IMR-90 (cell line): ENCODE data around the gene TMEM114. TPM values are rescaled to one million over a fixed set of nuclear protein-coding genes. Genes with fewer than 3 reads are reported as not detected.

ENCODE experiments used
- ATAC-seq: fragments of 200-7000 bp; cut with Tn5 transposase; 2 replicates; pipeline ENCODE4 v1.9.1; 2020; ENCODE audit warnings: low read depth, mild to moderate bottlenecking, moderate library complexity
- BruUV-seq: library from RNA; stranded (reverse); fragments of 400-500 nt; replicated peaks from 2 replicates; lab custom pipeline; 2021; lab: Mats Ljungman, UMichigan
- CTCF ChIA-PET: fragments of 300-600 bp; formaldehyde crosslinking; extraction: SDS; loops from one replicate; lab custom pipeline; 2021; ENCODE audit warnings: antibody characterized with exemption; lab: Yijun Ruan, JAX
- POLR2A ChIA-PET: fragments of 300-600 bp; sonication (Branson Sonifier 250); formaldehyde crosslinking; loops from one replicate; lab custom pipeline; 2022; ENCODE audit warnings: antibody characterized with exemption; ENCODE audit not compliant: unreplicated experiment; lab: Charles Lee
- DNase-seq: peaks from one replicate; pipeline ENCODE4 v3.0.0; 2013
- H2AFZ ChIP-seq: replicated peaks from 2 replicates; pipeline ENCODE3; 2013; ENCODE audit warnings: low read length, mild to moderate bottlenecking; ENCODE audit not compliant: poor library complexity
- H2AK5ac ChIP-seq: 2 replicates; pipeline ENCODE4 v1.6.1; 2013; ENCODE audit warnings: low read depth, low read length, inconsistent platforms
- H2AK9ac ChIP-seq: replicated peaks from 2 replicates; pipeline ENCODE3; 2013; ENCODE audit warnings: mild to moderate bottlenecking, low read depth, low read length, moderate library complexity; ENCODE audit not compliant: poor library complexity
- H2BK120ac ChIP-seq: 2 replicates; pipeline ENCODE4 v1.6.1; 2013; ENCODE audit warnings: low read depth, low read length, inconsistent platforms
- H2BK15ac ChIP-seq: 3 replicates; pipeline ENCODE4 v1.6.1; 2013; ENCODE audit warnings: low read depth, low read length, inconsistent platforms
- H2BK20ac ChIP-seq: 2 replicates; pipeline ENCODE4 v1.6.1; 2013; ENCODE audit warnings: low read depth, mild to moderate bottlenecking, inconsistent platforms, low read length, moderate library complexity
- H2BK5ac ChIP-seq: 2 replicates; pipeline ENCODE4 v1.6.1; 2013; ENCODE audit warnings: mild to moderate bottlenecking, low read depth, low read length, inconsistent platforms; ENCODE audit not compliant: poor library complexity, severe bottlenecking
- H3K14ac ChIP-seq: replicated peaks from 2 replicates; pipeline ENCODE4 v1.6.1; 2013; ENCODE audit warnings: low read depth, low read length, inconsistent platforms
- H3K18ac ChIP-seq: 2 replicates; pipeline ENCODE4 v1.6.1; 2013; ENCODE audit warnings: low read depth, low read length, control low read depth
- H3K23ac ChIP-seq: 2 replicates; pipeline ENCODE4 v1.6.1; 2013; ENCODE audit warnings: low read depth, low read length, inconsistent platforms
- H3K27ac ChIP-seq: 2 replicates; pipeline ENCODE4 v1.5.1; 2013; ENCODE audit warnings: mild to moderate bottlenecking, control low read depth, low read length; ENCODE audit not compliant: insufficient read depth
- H3K27me3 ChIP-seq: 2 replicates; pipeline ENCODE4 v1.6.1; 2013; ENCODE audit warnings: low read length; ENCODE audit not compliant: control insufficient read depth, insufficient read depth
- H3K36me3 ChIP-seq: 2 replicates; pipeline ENCODE4 v1.6.1; 2013; ENCODE audit warnings: low read length, mixed read lengths; ENCODE audit not compliant: control insufficient read depth, insufficient read depth
- H3K4ac ChIP-seq: 2 replicates; pipeline ENCODE4 v1.6.1; 2013; ENCODE audit warnings: low read depth, low read length, inconsistent platforms
- H3K4me1 ChIP-seq: 2 replicates; pipeline ENCODE4 v1.6.1; 2013; ENCODE audit warnings: low read length, mixed read lengths; ENCODE audit not compliant: control insufficient read depth, insufficient read depth
- H3K4me2 ChIP-seq: 2 replicates; pipeline ENCODE4 v1.6.1; 2013; ENCODE audit warnings: low read depth, mild to moderate bottlenecking, control low read depth, low read length, moderate library complexity
- H3K4me3 ChIP-seq: 2 replicates; pipeline ENCODE4 v1.5.1; 2013; ENCODE audit warnings: low read depth, mild to moderate bottlenecking, control low read depth, low read length, moderate library complexity; ENCODE audit not compliant: insufficient read depth
- H3K56ac ChIP-seq: 2 replicates; pipeline ENCODE4 v1.6.1; 2013; ENCODE audit warnings: low read length, inconsistent platforms; ENCODE audit not compliant: insufficient read depth; ENCODE audit errors: extremely low read depth
- H3K79me1 ChIP-seq, 2 experiments: 2 replicates each; pipeline ENCODE4 v1.6.1; 2013; ENCODE audit warnings: low read length in 2 of 2, inconsistent platforms in 1 of 2, low read depth in 1 of 2
- H3K9ac ChIP-seq: 2 replicates; pipeline ENCODE4 v1.6.1; 2013; ENCODE audit warnings: low read depth, low read length, control low read depth
- H3K9me1 ChIP-seq: 2 replicates; pipeline ENCODE4 v1.6.1; 2013; ENCODE audit warnings: low read length, inconsistent platforms; ENCODE audit not compliant: insufficient read depth
- H3K9me3 ChIP-seq: 2 replicates; pipeline ENCODE4 v1.6.1; 2013; ENCODE audit warnings: low read length; ENCODE audit not compliant: control insufficient read depth, insufficient read depth
- H4K20me1 ChIP-seq: 2 replicates; pipeline ENCODE4 v1.6.1; 2013; ENCODE audit warnings: low read length, inconsistent platforms; ENCODE audit not compliant: insufficient read depth
- H4K5ac ChIP-seq: 2 replicates; pipeline ENCODE4 v1.6.1; 2013; ENCODE audit warnings: mild to moderate bottlenecking, low read depth, low read length, control low read depth
- H4K8ac ChIP-seq, 2 experiments: 2 replicates each; pipeline ENCODE4 v1.6.1; 2013; ENCODE audit warnings: low read depth in 2 of 2, low read length in 2 of 2, control low read depth in 1 of 2, inconsistent platforms in 1 of 2
- H4K91ac ChIP-seq: 2 replicates; pipeline ENCODE4 v1.6.1; 2013; ENCODE audit warnings: low read depth, low read length, inconsistent platforms; ENCODE audit not compliant: insufficient read depth
- MAFK ChIP-seq: IDR thresholded peaks from 2 replicates; pipeline ENCODE4 v1.6.1; 2012; ENCODE audit warnings: low read depth, low read length, improper control_type of control experiment
- MAZ ChIP-seq: IDR thresholded peaks from 2 replicates; pipeline ENCODE4 v1.6.1; 2012; ENCODE audit warnings: low read depth, mild to moderate bottlenecking, low read length, improper control_type of control experiment, moderate library complexity, borderline replicate concordance
- NFE2L2 ChIP-seq: fragments of 150-350 bp; IDR thresholded peaks from 2 replicates; pipeline ENCODE4 v1.6.1; 2016; ENCODE audit warnings: low read depth, mild to moderate bottlenecking, low read length
- WGBS, 2 experiments: methylation state at CpG; one replicate each; pipeline versions ENCODE4 v1.1.5 to v1.1.7; 2013; ENCODE audit warnings: missing lambda C conversion rate in 2 of 2; ENCODE audit not compliant: insufficient read length in 1 of 2; ENCODE audit errors: extremely low coverage in 2 of 2; 5-methylcytosine and 5-hydroxymethylcytosine counted together
- dilution Hi-C: fragments of 300-500 bp; cut with HindIII; formaldehyde crosslinking; loops from one replicate; pipeline ENCODE4 v1.14.3; 2018; ENCODE audit warnings: low sequenced_read_pairs; ENCODE audit not compliant: unreplicated experiment
- in situ Hi-C: fragments of 300-500 bp; cut with MboI; formaldehyde crosslinking; loops from 3 replicates; pipeline ENCODE4 v1.14.3; 2019; ENCODE audit warnings: low sequenced_read_pairs, inconsistent platforms, mixed read lengths
- intact Hi-C: fragments of 100-400 bp; cut with micrococcal nuclease; formaldehyde crosslinking; loops from 2 replicates; pipeline ENCODE4 v1.10.0; 2022
- polyA plus RNA-seq, 3 experiments: library from polyadenylated mRNA; depleted of rRNA; stranded (reverse); fragments of >200 nt; gene quantifications; 2 replicates each; pipeline ENCODE4 v1.2.3, GENCODE V29; 2012; ENCODE audit warnings: low replicate concordance in 1 of 3
- total RNA-seq: library from RNA; depleted of rRNA; stranded (reverse); fragments of >200 nt; gene quantifications from 2 replicates; pipeline ENCODE4 v1.2.3, GENCODE V29; 2012

TMEM114 gene
- total and polyA plus RNA-seq, 2 of the 4 experiments (the other 2 are of a cell fraction), result not detected

- no CpG with 5 or more reads among the region's 9 CpGs for WGBS, 2 experiments
- no peak overlapping the region for H3K4ac ChIP-seq
- H3K27ac ChIP-seq, result no peak overlapping the region
- H2AK5ac ChIP-seq, result no peak overlapping the region
- no peak overlapping the region for H2BK15ac ChIP-seq
- H4K91ac ChIP-seq, result no peak overlapping the region
- in situ Hi-C loops, result no loop called here
- peaks cover 6% of the 10 kb centered on the region for H3K27me3 ChIP-seq
- H3K4me3 ChIP-seq, result no peak overlapping the region
- TF ChIP-seq MAZ (no peak), NFE2L2 (no peak), MAFK (no peak)
- no peak overlapping the region for H2BK20ac ChIP-seq
- H2AFZ ChIP-seq, result no peak overlapping the region
- no peak overlapping the region for H3K9ac ChIP-seq
- ATAC-seq (no peak), DNase-seq (no peak)
- no peaks in the 10 kb centered on the region for H3K9me3 ChIP-seq
- no peak overlapping the region for H2BK5ac ChIP-seq
- intact Hi-C loops, result no loop called here
- H4K5ac ChIP-seq, result no peak overlapping the region
- CTCF ChIA-PET, result no interaction called here
- H3K4me2 ChIP-seq, result no peak overlapping the region
- no peak overlapping the region for H3K23ac ChIP-seq
- no peaks in the 10 kb centered on the region for H3K79me1 ChIP-seq
- no peak overlapping the region for H4K8ac ChIP-seq
- H3K14ac ChIP-seq, result no peak overlapping the region
- POLR2A ChIA-PET, result no interaction called here
- no peaks in the 10 kb centered on the region; the same call in 1 of the 2 replicates for H3K4me1 ChIP-seq
- no peaks in the 10 kb centered on the region for H3K9me1 ChIP-seq
- BruUV-seq, result no TSS peak
- dilution Hi-C loops, result no loop called here
- H3K36me3 ChIP-seq, result no peaks in the 10 kb centered on the region
- no peaks in the 10 kb centered on the region for H4K20me1 ChIP-seq
- no peak overlapping the region for H2AK9ac ChIP-seq
- no peak overlapping the region for H3K18ac ChIP-seq
- H3K56ac ChIP-seq, result no peak overlapping the region
- no peak overlapping the region for H2BK120ac ChIP-seq
Measured at GRCh38 chr16:8614435-8615029, 24.2 kb upstream of the TMEM114 start.
